B cell (primary cell): ENCODE measurements around the gene BMF. TPM values are rescaled to one million over a fixed set of nuclear protein-coding genes. Genes with fewer than 3 reads are reported as not detected.

Source experiments
- ATAC-seq: fragments of 200-7000 bp; cut with Tn5 transposase; one replicate; pipeline ENCODE4 v1.10.0; 2021; ENCODE audit warnings: low read depth, mild to moderate bottlenecking, moderate number of reproducible peaks, moderate library complexity
- CTCF ChIA-PET: fragments of 350-600 bp; sonication (Branson Sonifier 250); formaldehyde crosslinking; loops from one replicate; lab custom pipeline; 2021; ENCODE audit warnings: antibody characterized with exemption, inconsistent platforms; lab: Charles Lee
- POLR2A ChIA-PET: fragments of 350-600 bp; sonication (Branson Sonifier 250); formaldehyde crosslinking; loops from one replicate; lab custom pipeline; 2021; ENCODE audit warnings: antibody characterized with exemption; lab: Charles Lee
- DNase-seq: peaks from one replicate; pipeline ENCODE4 v3.0.0; 2013
- H2AFZ ChIP-seq: 2 replicates; pipeline ENCODE4 v1.6.1; 2012; ENCODE audit warnings: mild to moderate bottlenecking, low read depth, low read length; ENCODE audit not compliant: insufficient read depth, poor library complexity, severe bottlenecking
- H3K27ac ChIP-seq, 2 donors: 1 replicate in 1 of 2; 2 replicates in 1 of 2; pipeline ENCODE4 v1.5.1; 2012 to 2013; ENCODE audit warnings: low read length in 2 of 2, mild to moderate bottlenecking in 2 of 2, moderate library complexity in 1 of 2
- H3K27me3 ChIP-seq, 4 experiments: fragments of 200-600 bp in 1 of 4; sonication (generic) in 1 of 4; replicated peaks in 1 of 4; 1 replicate in 2 of 4; 2 replicates in 2 of 4; pipeline versions ENCODE4 v1.6.1 to v1.7.0; 2013 to 2016; ENCODE audit warnings: low read length in 3 of 4, mild to moderate bottlenecking in 2 of 4, mixed read lengths in 1 of 4, moderate library complexity in 1 of 4; ENCODE audit not compliant: insufficient read depth in 4 of 4, control insufficient read depth in 3 of 4; ENCODE audit errors: control extremely low read depth in 1 of 4
- H3K36me3 ChIP-seq, 2 experiments: replicated peaks in 1 of 2; 1 replicate in 1 of 2; 2 replicates in 1 of 2; pipeline versions ENCODE4 v1.6.1 to v1.7.1; 2013; ENCODE audit warnings: low read length in 1 of 2; ENCODE audit not compliant: insufficient read depth in 2 of 2, control insufficient read depth in 1 of 2; ENCODE audit errors: control extremely low read depth in 1 of 2, extremely low read depth in 1 of 2
- H3K4me1 ChIP-seq, 2 donors: fragments of 200-600 bp in 1 of 2; sonication (generic) in 1 of 2; 1 replicate in 1 of 2; 2 replicates in 1 of 2; pipeline versions ENCODE4 v1.5.1 to v1.6.1; 2013 to 2017; ENCODE audit warnings: low read length in 2 of 2; ENCODE audit not compliant: control insufficient read depth in 2 of 2, insufficient read depth in 2 of 2
- H3K4me2 ChIP-seq: replicated peaks from 2 replicates; pipeline ENCODE3; 2012; ENCODE audit warnings: mild to moderate bottlenecking, low read depth, low read length; ENCODE audit not compliant: poor library complexity, severe bottlenecking
- H3K4me3 ChIP-seq, 5 experiments: fragments of 200-600 bp in 1 of 5; sonication (generic) in 1 of 5; 1 replicate in 3 of 5; 2 replicates in 2 of 5; pipeline versions ENCODE4 v1.5.1 to v1.7.0; 2011 to 2016; ENCODE audit warnings: low read length in 4 of 5, mild to moderate bottlenecking in 4 of 5, low read depth in 2 of 5, control low read depth in 1 of 5, moderate library complexity in 1 of 5; ENCODE audit not compliant: insufficient read depth in 1 of 5; ENCODE audit errors: control extremely low read depth in 1 of 5, extremely low read depth in 1 of 5
- H3K79me2 ChIP-seq: fragments of 200-600 bp; sonication (generic); one replicate; pipeline ENCODE4 v1.6.0; 2016; ENCODE audit warnings: low read length; ENCODE audit not compliant: control insufficient read depth, insufficient read depth
- H3K9ac ChIP-seq: fragments of 200-600 bp; sonication (generic); 2 replicates; pipeline ENCODE4 v1.6.1; 2017; ENCODE audit warnings: mild to moderate bottlenecking, low read length, moderate library complexity
- H3K9me3 ChIP-seq, 3 donors: one replicate each; pipeline versions ENCODE4 v1.6.1 to v1.7.1; 2013; ENCODE audit warnings: low read length in 2 of 3; ENCODE audit not compliant: control insufficient read depth in 2 of 3, insufficient read depth in 1 of 3; ENCODE audit errors: control extremely low read depth in 1 of 3
- H4K20me1 ChIP-seq: 2 replicates; pipeline ENCODE4 v1.6.0; 2012; ENCODE audit warnings: mild to moderate bottlenecking, low read length; ENCODE audit not compliant: insufficient read depth, control insufficient read depth, poor library complexity, severe bottlenecking
- H3K27ac Mint-ChIP-seq: one replicate; pipeline ENCODE4 v1.8.0; 2021; ENCODE audit warnings: mixed read lengths
- H3K27me3 Mint-ChIP-seq: one replicate; pipeline ENCODE4 v1.8.0; 2021; ENCODE audit warnings: mixed read lengths
- H3K4me1 Mint-ChIP-seq: one replicate; pipeline ENCODE4 v1.8.0; 2021; ENCODE audit warnings: mixed read lengths
- H3K4me3 Mint-ChIP-seq: one replicate; pipeline ENCODE4 v1.8.0; 2021; ENCODE audit warnings: mixed read lengths
- H3K9me3 Mint-ChIP-seq: one replicate; pipeline ENCODE4 v1.8.0; 2022; ENCODE audit warnings: mixed read lengths; ENCODE audit not compliant: insufficient read depth
- CTCF ChIP-seq: fragments of 200-600 bp; IDR thresholded peaks from one replicate; pipeline ENCODE4 v1.8.0; 2022; ENCODE audit warnings: antibody characterized with exemption, mild to moderate bottlenecking
- EZH2 ChIP-seq: IDR thresholded peaks from 2 replicates; pipeline ENCODE4 v1.6.1; 2012; ENCODE audit warnings: borderline replicate concordance, low read depth, mild to moderate bottlenecking, moderate library complexity, low read length; ENCODE audit not compliant: insufficient read depth, poor library complexity, severe bottlenecking
- WGBS: methylation state at CpG from one replicate; pipeline ENCODE4 v1.1.5; 2013; ENCODE audit warnings: missing lambda C conversion rate; ENCODE audit not compliant: insufficient coverage; 5-methylcytosine and 5-hydroxymethylcytosine counted together
- intact Hi-C: fragments of 100-400 bp; cut with micrococcal nuclease; formaldehyde crosslinking; loops from one replicate; pipeline ENCODE4 v1.10.0; 2022
- polyA plus RNA-seq: library from polyadenylated mRNA; depleted of rRNA; stranded (reverse); fragments of >200 nt; gene quantifications from 2 replicates; pipeline ENCODE4 v1.2.3, GENCODE V29; 2012
- total RNA-seq, 2 donors: library from RNA; stranded (reverse); fragments of 120-200 nt in 1 of 2; gene quantifications; 1 replicate in 1 of 2; 2 replicates in 1 of 2; pipeline versions ENCODE4 v1.2.3 to v1.2.4, GENCODE V29; 2013 to 2022

The BMF gene
- total and polyA plus RNA-seq, 2 donors (not counting 1 experiment from before 2014, with no cell fraction given): 43.2 to 343 TPM

GRCh38 chr15:40053079-40053830, 55.4 kb downstream of the BMF start:
- Mint-ChIP-seq H3K27me3 (no peaks in the 10 kb centered on the region), H3K27ac (peak overlapping the region; percentile 94), H3K4me1 (peaks cover 73% of the 10 kb centered on the region), H3K9me3 (no peaks in the 10 kb centered on the region), H3K4me3 (peak overlapping the region; percentile 60)
- Histone ChIP-seq H3K9ac (no peak overlapping the region), H4K20me1 (no peaks in the 10 kb centered on the region), H3K9me3 (peaks cover 0 to 3% (median 0%) of the 10 kb centered on the region in 3 donors), H2AFZ (no peak overlapping the region), H3K4me1 (peaks cover 58 to 60% of the 10 kb centered on the region in 2 donors), H3K79me2 (peaks cover 12% of the 10 kb centered on the region), H3K4me3 (no peak overlapping the region), H3K36me3 (no peaks in the 10 kb centered on the region), H3K27ac (no peak overlapping the region), H3K27me3 (no peaks in the 10 kb centered on the region), H3K4me2 (no peak overlapping the region)
- POLR2A ChIA-PET: interaction anchor here (0.6 to 5.3 kb wide), 8 partner anchors 16 to 111 kb away, joined by 3 to 67 read pairs (median 4); partner anchors contain the start of gene BMF
- ATAC-seq: no peak
- WGBS: 81% methylated on average over 10 of the region's 12 CpGs
- CTCF ChIA-PET: interaction anchor here (0.9 to 5.6 kb wide), 12 partner anchors 7 to 221 kb away, joined by 3 to 92 read pairs (median 6); partner anchors contain the start of gene BMF
- TF ChIP-seq EZH2 (no peak), CTCF (no peak)
- intact Hi-C loops: no loop called here
- DNase-seq: no peak

GRCh38 chr15:40052604-40053003, 56.1 kb downstream of the BMF start:
- no peaks in the 10 kb centered on the region for H3K27me3 ChIP-seq
- H3K27ac ChIP-seq: no peak overlapping the region
- TF ChIP-seq CTCF (no peak), EZH2 (no peak)
- CTCF ChIA-PET: interaction anchor here (0.9 to 5.6 kb wide), 11 partner anchors 21 to 222 kb away, joined by 3 to 92 read pairs (median 4); partner anchors contain the start of gene BMF
- no peak for DNase-seq
- Mint-ChIP-seq H3K9me3 (no peaks in the 10 kb centered on the region), H3K27me3 (no peaks in the 10 kb centered on the region), H3K27ac (peak overlapping the region; percentile 94), H3K4me3 (no peak overlapping the region), H3K4me1 (peaks cover 74% of the 10 kb centered on the region)
- peaks cover 10% of the 10 kb centered on the region for H3K79me2 ChIP-seq
- H2AFZ ChIP-seq: no peak overlapping the region
- POLR2A ChIA-PET: interaction anchor here (0.6 to 5.3 kb wide), 5 partner anchors 17 to 111 kb away, joined by 3 to 67 read pairs (median 4); partner anchors contain the start of gene BMF
- H3K9ac ChIP-seq: no peak overlapping the region
- WGBS: no CpG with 5 or more reads among the region's 6 CpGs
- H3K4me3 ChIP-seq: no peak overlapping the region
- no peak overlapping the region for H3K4me2 ChIP-seq
- no peaks in the 10 kb centered on the region for H3K36me3 ChIP-seq
- H3K9me3 ChIP-seq: peaks cover 0 to 3% (median 0%) of the 10 kb centered on the region in 3 donors
- peaks cover 65 to 67% of the 10 kb centered on the region in 2 donors for H3K4me1 ChIP-seq
- no peaks in the 10 kb centered on the region for H4K20me1 ChIP-seq
- intact Hi-C loops: no loop called here
- ATAC-seq: no peak
